B cell (primary cell): Measurements from ENCODE around the gene LECT2. TPM values are rescaled to one million over a fixed set of nuclear protein-coding genes. Genes with fewer than 3 reads are reported as not detected.

ENCODE experiments used
- ATAC-seq: fragments of 200-7000 bp; cut with Tn5 transposase; one replicate; pipeline ENCODE4 v1.10.0; 2021; ENCODE audit warnings: low read depth, mild to moderate bottlenecking, moderate number of reproducible peaks, moderate library complexity
- CTCF ChIA-PET: fragments of 350-600 bp; sonication (Branson Sonifier 250); formaldehyde crosslinking; loops from one replicate; lab custom pipeline; 2021; ENCODE audit warnings: antibody characterized with exemption, inconsistent platforms; lab: Charles Lee
- POLR2A ChIA-PET: fragments of 350-600 bp; sonication (Branson Sonifier 250); formaldehyde crosslinking; loops from one replicate; lab custom pipeline; 2021; ENCODE audit warnings: antibody characterized with exemption; lab: Charles Lee
- DNase-seq: peaks from one replicate; pipeline ENCODE4 v3.0.0; 2013
- H2AFZ ChIP-seq: 2 replicates; pipeline ENCODE4 v1.6.1; 2012; ENCODE audit warnings: mild to moderate bottlenecking, low read depth, low read length; ENCODE audit not compliant: insufficient read depth, poor library complexity, severe bottlenecking
- H3K27ac ChIP-seq, 2 donors: 1 replicate in 1 of 2; 2 replicates in 1 of 2; pipeline ENCODE4 v1.5.1; 2012 to 2013; ENCODE audit warnings: low read length in 2 of 2, mild to moderate bottlenecking in 2 of 2, moderate library complexity in 1 of 2
- H3K27me3 ChIP-seq, 4 experiments: fragments of 200-600 bp in 1 of 4; sonication (generic) in 1 of 4; replicated peaks in 1 of 4; 1 replicate in 2 of 4; 2 replicates in 2 of 4; pipeline versions ENCODE4 v1.6.1 to v1.7.0; 2013 to 2016; ENCODE audit warnings: low read length in 3 of 4, mild to moderate bottlenecking in 2 of 4, mixed read lengths in 1 of 4, moderate library complexity in 1 of 4; ENCODE audit not compliant: insufficient read depth in 4 of 4, control insufficient read depth in 3 of 4; ENCODE audit errors: control extremely low read depth in 1 of 4
- H3K36me3 ChIP-seq, 2 experiments: replicated peaks in 1 of 2; 1 replicate in 1 of 2; 2 replicates in 1 of 2; pipeline versions ENCODE4 v1.6.1 to v1.7.1; 2013; ENCODE audit warnings: low read length in 1 of 2; ENCODE audit not compliant: insufficient read depth in 2 of 2, control insufficient read depth in 1 of 2; ENCODE audit errors: control extremely low read depth in 1 of 2, extremely low read depth in 1 of 2
- H3K4me1 ChIP-seq, 2 donors: fragments of 200-600 bp in 1 of 2; sonication (generic) in 1 of 2; 1 replicate in 1 of 2; 2 replicates in 1 of 2; pipeline versions ENCODE4 v1.5.1 to v1.6.1; 2013 to 2017; ENCODE audit warnings: low read length in 2 of 2; ENCODE audit not compliant: control insufficient read depth in 2 of 2, insufficient read depth in 2 of 2
- H3K4me2 ChIP-seq: replicated peaks from 2 replicates; pipeline ENCODE3; 2012; ENCODE audit warnings: mild to moderate bottlenecking, low read depth, low read length; ENCODE audit not compliant: poor library complexity, severe bottlenecking
- H3K4me3 ChIP-seq, 5 experiments: fragments of 200-600 bp in 1 of 5; sonication (generic) in 1 of 5; 1 replicate in 3 of 5; 2 replicates in 2 of 5; pipeline versions ENCODE4 v1.5.1 to v1.7.0; 2011 to 2016; ENCODE audit warnings: low read length in 4 of 5, mild to moderate bottlenecking in 4 of 5, low read depth in 2 of 5, control low read depth in 1 of 5, moderate library complexity in 1 of 5; ENCODE audit not compliant: insufficient read depth in 1 of 5; ENCODE audit errors: control extremely low read depth in 1 of 5, extremely low read depth in 1 of 5
- H3K79me2 ChIP-seq: fragments of 200-600 bp; sonication (generic); one replicate; pipeline ENCODE4 v1.6.0; 2016; ENCODE audit warnings: low read length; ENCODE audit not compliant: control insufficient read depth, insufficient read depth
- H3K9ac ChIP-seq: fragments of 200-600 bp; sonication (generic); 2 replicates; pipeline ENCODE4 v1.6.1; 2017; ENCODE audit warnings: mild to moderate bottlenecking, low read length, moderate library complexity
- H3K9me3 ChIP-seq, 3 donors: one replicate each; pipeline versions ENCODE4 v1.6.1 to v1.7.1; 2013; ENCODE audit warnings: low read length in 2 of 3; ENCODE audit not compliant: control insufficient read depth in 2 of 3, insufficient read depth in 1 of 3; ENCODE audit errors: control extremely low read depth in 1 of 3
- H4K20me1 ChIP-seq: 2 replicates; pipeline ENCODE4 v1.6.0; 2012; ENCODE audit warnings: mild to moderate bottlenecking, low read length; ENCODE audit not compliant: insufficient read depth, control insufficient read depth, poor library complexity, severe bottlenecking
- H3K27ac Mint-ChIP-seq: one replicate; pipeline ENCODE4 v1.8.0; 2021; ENCODE audit warnings: mixed read lengths
- H3K27me3 Mint-ChIP-seq: one replicate; pipeline ENCODE4 v1.8.0; 2021; ENCODE audit warnings: mixed read lengths
- H3K4me1 Mint-ChIP-seq: one replicate; pipeline ENCODE4 v1.8.0; 2021; ENCODE audit warnings: mixed read lengths
- H3K4me3 Mint-ChIP-seq: one replicate; pipeline ENCODE4 v1.8.0; 2021; ENCODE audit warnings: mixed read lengths
- H3K9me3 Mint-ChIP-seq: one replicate; pipeline ENCODE4 v1.8.0; 2022; ENCODE audit warnings: mixed read lengths; ENCODE audit not compliant: insufficient read depth
- EZH2 ChIP-seq: IDR thresholded peaks from 2 replicates; pipeline ENCODE4 v1.6.1; 2012; ENCODE audit warnings: borderline replicate concordance, low read depth, mild to moderate bottlenecking, moderate library complexity, low read length; ENCODE audit not compliant: insufficient read depth, poor library complexity, severe bottlenecking
- whole genome bisulfite sequencing: methylation state at CpG from one replicate; pipeline ENCODE4 v1.1.5; 2013; ENCODE audit warnings: missing lambda C conversion rate; ENCODE audit not compliant: insufficient coverage; 5-methylcytosine and 5-hydroxymethylcytosine counted together
- intact Hi-C: fragments of 100-400 bp; cut with micrococcal nuclease; formaldehyde crosslinking; loops from one replicate; pipeline ENCODE4 v1.10.0; 2022
- polyA plus RNA-seq: library from polyadenylated mRNA; depleted of rRNA; stranded (reverse); fragments of >200 nt; gene quantifications from 2 replicates; pipeline ENCODE4 v1.2.3, GENCODE V29; 2012
- total RNA-seq, 2 donors: library from RNA; stranded (reverse); fragments of 120-200 nt in 1 of 2; gene quantifications; 1 replicate in 1 of 2; 2 replicates in 1 of 2; pipeline versions ENCODE4 v1.2.3 to v1.2.4, GENCODE V29; 2013 to 2022
- TF ChIP-seq, protein P1 (sequence below): fragments of 200-600 bp; IDR thresholded peaks from one replicate; pipeline ENCODE4 v1.8.0; 2022; ENCODE audit warnings: antibody characterized with exemption, mild to moderate bottlenecking

LECT2 gene
- total and polyA plus RNA-seq, 2 donors (not counting 1 experiment from before 2014, with no cell fraction given) = not detected

DNA sequence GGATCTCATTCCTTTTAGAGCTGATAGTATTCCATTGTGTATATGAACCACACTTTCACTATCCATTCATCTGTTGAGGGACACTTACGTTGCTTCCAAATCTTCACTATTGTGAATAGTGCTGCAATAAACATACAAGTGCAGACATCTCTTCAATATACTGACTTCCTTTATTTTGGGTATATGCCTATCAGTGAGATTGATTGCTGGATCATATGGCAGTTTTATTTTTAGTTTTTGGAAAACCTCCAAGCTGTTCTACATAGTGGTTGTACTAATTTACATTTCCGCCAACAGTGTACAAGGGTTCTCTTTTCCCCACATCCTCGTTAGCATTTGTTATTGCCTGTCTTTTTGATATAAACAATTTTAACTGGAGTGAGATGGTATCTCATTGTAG, 33.8 kb upstream of the LECT2 start:
- Mint-ChIP-seq H3K27ac (no peak overlapping the region), H3K27me3 (peaks cover 20% of the 10 kb centered on the region), H3K9me3 (no peaks in the 10 kb centered on the region), H3K4me3 (no peak overlapping the region), H3K4me1 (no peaks in the 10 kb centered on the region)
- H3K27me3 ChIP-seq = peaks cover 0 to 3% (median 0%) of the 10 kb centered on the region in 4 experiments
- no peak overlapping the region for H3K9ac ChIP-seq
- no peaks in the 10 kb centered on the region for H3K4me1 ChIP-seq
- ATAC-seq (no peak), DNase-seq (no peak)
- TF ChIP-seq, protein P1, sequence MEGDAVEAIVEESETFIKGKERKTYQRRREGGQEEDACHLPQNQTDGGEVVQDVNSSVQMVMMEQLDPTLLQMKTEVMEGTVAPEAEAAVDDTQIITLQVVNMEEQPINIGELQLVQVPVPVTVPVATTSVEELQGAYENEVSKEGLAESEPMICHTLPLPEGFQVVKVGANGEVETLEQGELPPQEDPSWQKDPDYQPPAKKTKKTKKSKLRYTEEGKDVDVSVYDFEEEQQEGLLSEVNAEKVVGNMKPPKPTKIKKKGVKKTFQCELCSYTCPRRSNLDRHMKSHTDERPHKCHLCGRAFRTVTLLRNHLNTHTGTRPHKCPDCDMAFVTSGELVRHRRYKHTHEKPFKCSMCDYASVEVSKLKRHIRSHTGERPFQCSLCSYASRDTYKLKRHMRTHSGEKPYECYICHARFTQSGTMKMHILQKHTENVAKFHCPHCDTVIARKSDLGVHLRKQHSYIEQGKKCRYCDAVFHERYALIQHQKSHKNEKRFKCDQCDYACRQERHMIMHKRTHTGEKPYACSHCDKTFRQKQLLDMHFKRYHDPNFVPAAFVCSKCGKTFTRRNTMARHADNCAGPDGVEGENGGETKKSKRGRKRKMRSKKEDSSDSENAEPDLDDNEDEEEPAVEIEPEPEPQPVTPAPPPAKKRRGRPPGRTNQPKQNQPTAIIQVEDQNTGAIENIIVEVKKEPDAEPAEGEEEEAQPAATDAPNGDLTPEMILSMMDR = no peak
- TF ChIP-seq EZH2 = no peak
- CTCF ChIA-PET = no interaction called here
- no peak overlapping the region for H2AFZ ChIP-seq
- peaks cover 0 to 8% (median 0%) of the 10 kb centered on the region in 3 donors for H3K9me3 ChIP-seq
- no peaks in the 10 kb centered on the region for H4K20me1 ChIP-seq
- no peak overlapping the region for H3K4me3 ChIP-seq
- H3K36me3 ChIP-seq = no peaks in the 10 kb centered on the region
- POLR2A ChIA-PET = no interaction called here
- no peak overlapping the region for H3K27ac ChIP-seq
- intact Hi-C loops = no loop called here
- no peak overlapping the region for H3K4me2 ChIP-seq
- no peaks in the 10 kb centered on the region for H3K79me2 ChIP-seq
- no CpG with 5 or more reads among the region's 3 CpGs for WGBS

DNA sequence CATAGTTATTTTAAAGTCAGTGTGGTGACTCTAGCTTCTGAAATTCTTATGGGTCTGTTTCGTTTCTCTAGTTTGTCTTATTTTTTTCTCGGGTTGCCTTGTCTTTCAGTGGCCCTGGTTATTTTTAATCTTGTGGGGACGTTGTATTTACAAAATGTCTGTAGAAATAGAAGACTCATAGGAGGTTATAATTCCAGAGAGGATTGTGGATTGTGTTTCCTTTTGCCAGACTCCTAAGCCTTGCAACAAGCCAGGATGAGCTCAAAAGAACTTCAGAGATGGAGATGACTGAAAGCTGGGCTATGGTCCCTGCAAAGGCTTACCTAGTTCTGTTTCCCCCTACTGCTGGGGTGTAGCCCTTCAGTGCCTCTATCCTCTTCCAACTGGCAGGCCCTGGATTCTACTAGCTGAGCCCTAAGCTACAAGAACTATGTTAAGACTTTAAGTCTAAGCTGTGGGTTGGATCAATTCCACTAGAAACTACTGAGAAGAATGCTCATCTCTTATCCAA, 32.2 kb upstream of the LECT2 start:
- Mint-ChIP-seq H3K4me1 (no peaks in the 10 kb centered on the region), H3K4me3 (no peak overlapping the region), H3K27me3 (peaks cover 20% of the 10 kb centered on the region), H3K27ac (no peak overlapping the region), H3K9me3 (peaks cover 2% of the 10 kb centered on the region)
- H3K4me1 ChIP-seq = no peaks in the 10 kb centered on the region
- no peak overlapping the region for H3K4me2 ChIP-seq
- peaks cover 0 to 8% (median 0%) of the 10 kb centered on the region in 3 donors for H3K9me3 ChIP-seq
- H3K27ac ChIP-seq = no peak overlapping the region
- H3K79me2 ChIP-seq = no peaks in the 10 kb centered on the region
- no peaks in the 10 kb centered on the region for H3K36me3 ChIP-seq
- no peak overlapping the region for H3K9ac ChIP-seq
- ChIA-PET CTCF (no interaction called here), POLR2A (no interaction called here)
- DNase-seq (no peak), ATAC-seq (no peak)
- H4K20me1 ChIP-seq = no peaks in the 10 kb centered on the region
- H2AFZ ChIP-seq = no peak overlapping the region
- peaks cover 0 to 3% (median 0%) of the 10 kb centered on the region in 4 experiments for H3K27me3 ChIP-seq
- no peak for TF ChIP-seq EZH2
- TF ChIP-seq, protein P1 = no peak
- intact Hi-C loops = no loop called here
- H3K4me3 ChIP-seq = no peak overlapping the region
- WGBS = 83% methylated on average over 2 of the region's 3 CpGs
